ENCODE results near the gene PPME1.
A peak's percentile ranks its signal among the peaks of the same experiment; 100 is the strongest.

PPME1 gene

DNA sequence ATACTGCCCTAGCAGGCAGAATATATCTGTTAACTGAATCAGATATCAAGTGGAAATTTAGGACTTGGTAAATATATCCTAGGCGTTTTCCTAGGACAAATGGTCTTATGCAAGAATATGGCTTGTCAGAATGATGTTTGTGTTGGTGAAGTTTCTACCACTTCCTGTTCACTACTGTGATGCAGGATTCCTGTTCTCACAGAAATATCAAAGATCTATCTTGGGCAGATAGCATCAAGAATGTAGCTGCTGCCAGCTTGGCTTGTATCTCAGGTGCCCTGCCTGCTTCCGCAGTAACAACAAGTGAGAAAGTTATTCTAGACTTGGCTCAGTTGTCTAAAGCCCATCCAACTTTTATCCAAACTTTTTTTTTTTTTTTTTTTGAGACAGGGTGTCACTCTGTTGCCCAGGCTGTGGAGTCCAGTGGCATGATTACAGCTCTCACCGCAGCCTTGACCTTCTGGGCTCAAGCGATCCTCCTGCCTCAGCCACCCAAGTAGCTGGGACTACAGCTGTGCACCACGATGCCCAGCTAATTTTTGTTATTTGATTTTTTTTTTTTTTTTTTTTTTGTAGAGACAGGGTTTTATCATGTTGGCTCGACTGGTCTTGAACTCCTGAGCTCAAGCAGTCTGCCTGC is 61.3 kb downstream of the PPME1 start:
- DNase-seq: no peak

DNA sequence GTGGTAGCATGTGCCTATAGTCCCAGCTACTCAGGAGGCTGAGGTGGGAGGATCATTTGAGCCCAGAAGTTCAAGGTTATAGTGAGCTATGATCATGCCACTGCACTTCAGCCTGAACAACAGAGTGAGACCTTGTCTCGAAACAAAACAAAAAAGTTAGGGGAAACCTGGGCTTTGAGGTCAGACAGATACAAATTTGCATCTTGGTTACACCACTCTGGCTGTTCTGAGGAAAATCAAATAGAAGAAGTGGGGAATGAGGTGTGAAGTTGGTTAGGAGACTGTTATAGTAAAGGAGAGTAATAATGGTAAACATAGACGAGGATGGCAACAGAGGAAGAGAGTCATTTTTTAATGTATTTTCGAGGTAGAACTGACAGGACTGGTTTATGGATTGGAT is 62.6 kb downstream of the PPME1 start:
- DNase-seq: no peak

DNA sequence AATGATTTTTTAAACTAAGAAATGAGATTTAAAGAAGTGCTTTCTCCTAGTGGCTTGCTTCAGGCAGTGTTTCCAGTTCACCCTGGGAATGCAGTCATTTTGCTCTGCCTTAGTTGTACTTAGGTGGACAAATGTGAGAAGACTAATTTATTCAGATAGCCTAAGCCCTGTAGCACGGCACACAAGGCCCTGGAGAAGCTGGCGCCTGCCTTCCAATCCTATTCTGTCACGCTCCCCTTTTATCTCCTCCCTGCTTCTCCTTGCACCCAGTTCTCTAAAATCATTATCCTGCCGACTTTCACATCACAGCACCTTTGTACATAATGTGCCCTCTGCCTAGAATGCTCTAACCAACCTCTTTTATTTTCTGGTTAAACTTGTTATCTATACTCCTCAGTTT is 64.0 kb downstream of the PPME1 start:
- DNase-seq: no peak

DNA sequence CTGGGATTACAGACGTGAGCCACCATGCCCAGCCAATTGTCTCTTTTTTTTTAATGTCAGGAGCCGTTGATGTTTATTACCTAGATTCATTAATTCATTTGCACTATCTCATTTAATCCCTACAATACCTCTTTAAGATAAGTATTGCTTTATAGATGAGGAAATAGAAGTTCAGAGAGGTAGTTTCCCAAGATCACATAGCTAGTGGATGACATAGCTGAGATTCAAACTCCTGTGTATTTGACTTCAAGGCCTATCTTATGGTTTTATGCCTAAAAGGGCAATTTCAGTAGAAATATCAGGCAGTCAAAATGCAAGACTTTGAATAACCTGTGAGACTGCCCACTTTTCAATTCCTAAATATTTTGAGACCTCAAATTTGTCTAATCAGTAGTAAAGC is 66.5 kb downstream of the PPME1 start:
- no peak for DNase-seq

DNA sequence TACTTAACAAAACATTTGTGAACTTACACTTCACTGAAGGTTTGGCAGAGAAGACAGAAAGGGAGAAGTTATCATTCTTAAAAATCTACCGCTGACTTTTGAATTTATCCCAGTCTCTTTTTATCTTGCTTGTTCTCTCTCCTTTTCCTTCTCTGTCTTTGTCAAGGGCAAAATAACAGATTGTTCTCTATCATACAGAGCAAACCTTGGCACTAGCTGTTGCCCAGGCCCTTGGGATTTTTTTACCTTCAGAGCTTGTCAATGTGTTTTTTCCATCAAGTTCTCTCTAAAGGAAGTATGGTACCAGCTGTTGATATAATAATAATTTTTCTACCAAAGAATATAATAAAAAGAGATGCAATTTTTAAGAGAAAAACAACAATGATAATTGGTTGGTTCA is 67.2 kb downstream of the PPME1 start:
- DNase-seq: no peak

DNA sequence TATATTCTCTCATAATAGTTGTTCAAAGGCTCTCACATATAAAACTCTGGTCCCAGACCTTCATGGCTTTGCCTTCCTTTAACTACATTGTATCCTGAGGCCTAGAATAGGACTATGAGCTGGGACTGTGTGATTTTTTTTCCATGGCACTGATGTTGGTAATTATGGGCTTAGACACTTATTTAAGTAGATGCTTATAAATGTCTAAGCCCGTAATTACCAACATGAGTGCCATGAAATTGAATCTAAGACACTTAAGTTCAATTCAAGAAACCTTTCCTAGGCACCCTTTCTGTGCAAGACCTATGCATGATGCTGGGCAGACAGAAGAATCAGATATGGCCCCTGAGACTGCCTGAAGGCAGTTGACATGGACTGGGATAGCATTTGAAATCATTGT is 77.4 kb downstream of the PPME1 start:
- no peak for DNase-seq

DNA sequence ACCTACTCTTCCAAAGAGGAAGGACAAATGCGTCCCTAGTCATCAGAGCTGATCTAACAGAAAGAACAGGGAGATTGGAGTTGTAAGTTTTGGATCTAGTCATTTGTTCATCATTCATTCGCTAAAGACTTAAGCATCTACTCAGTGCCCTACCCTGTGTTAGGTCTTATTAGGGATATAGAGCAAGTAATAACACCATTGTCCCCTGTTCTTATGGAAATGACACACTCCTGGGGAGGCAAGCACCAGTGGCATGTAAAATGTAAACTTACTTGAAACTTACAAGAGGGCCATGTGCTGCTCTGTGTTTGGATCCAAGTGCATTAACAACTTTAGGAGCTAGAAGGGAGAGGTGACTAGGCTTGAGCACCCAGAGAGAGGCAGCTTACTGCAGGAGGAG is 78.4 kb downstream of the PPME1 start:
- no peak for DNase-seq

DNA sequence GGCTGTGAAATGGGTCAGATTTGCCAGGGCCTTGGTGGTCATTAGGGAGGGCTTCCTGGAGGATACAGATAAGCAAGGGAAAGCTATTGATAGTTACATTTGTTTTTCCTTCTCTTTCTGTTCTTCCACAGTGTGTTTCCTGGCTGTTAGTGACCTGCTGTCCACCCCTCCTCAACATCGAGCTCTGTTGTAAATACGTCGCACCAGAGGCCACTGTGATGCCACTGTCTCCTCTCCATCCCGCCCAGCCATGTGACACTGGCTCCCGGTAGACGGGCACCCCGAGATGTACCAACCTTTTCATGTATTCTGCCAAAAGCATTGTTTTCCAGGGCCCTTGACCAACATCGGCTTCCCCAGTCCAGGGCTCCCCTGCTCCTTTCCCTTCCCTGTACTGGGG is 82.3 kb downstream of the PPME1 start:
- no peak for DNase-seq

DNA sequence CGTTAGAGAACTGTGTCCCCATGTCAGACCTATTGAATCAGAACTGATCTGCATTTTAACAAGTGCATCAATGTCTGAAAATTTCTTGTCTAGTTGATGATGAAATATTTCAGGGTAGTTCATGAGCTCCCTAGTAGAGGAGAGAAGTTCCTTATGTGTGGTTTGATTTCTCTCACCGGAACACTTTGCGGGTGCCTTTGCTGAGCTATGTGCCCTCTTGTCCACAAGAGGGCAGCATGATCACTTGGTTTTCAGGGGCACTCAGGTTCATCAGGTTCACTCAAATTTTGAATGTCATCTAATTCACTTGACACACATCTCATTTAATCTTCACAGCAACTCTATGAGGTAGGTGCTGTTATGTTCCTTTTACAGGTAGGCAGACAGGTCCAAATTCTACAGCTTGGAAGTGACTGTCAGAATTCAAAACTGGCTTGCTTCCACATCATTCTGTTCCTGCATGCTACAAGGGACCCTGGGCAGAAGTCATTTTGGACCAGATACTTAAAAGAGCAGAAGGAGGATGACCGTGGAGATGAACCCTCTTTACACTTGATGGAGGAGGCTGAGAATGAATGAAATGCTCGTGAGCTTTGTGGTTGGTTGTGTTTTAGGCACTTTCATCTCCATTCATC is 84.8 kb downstream of the PPME1 start:
- DNase-seq: peak; percentile 41 to 44

DNA sequence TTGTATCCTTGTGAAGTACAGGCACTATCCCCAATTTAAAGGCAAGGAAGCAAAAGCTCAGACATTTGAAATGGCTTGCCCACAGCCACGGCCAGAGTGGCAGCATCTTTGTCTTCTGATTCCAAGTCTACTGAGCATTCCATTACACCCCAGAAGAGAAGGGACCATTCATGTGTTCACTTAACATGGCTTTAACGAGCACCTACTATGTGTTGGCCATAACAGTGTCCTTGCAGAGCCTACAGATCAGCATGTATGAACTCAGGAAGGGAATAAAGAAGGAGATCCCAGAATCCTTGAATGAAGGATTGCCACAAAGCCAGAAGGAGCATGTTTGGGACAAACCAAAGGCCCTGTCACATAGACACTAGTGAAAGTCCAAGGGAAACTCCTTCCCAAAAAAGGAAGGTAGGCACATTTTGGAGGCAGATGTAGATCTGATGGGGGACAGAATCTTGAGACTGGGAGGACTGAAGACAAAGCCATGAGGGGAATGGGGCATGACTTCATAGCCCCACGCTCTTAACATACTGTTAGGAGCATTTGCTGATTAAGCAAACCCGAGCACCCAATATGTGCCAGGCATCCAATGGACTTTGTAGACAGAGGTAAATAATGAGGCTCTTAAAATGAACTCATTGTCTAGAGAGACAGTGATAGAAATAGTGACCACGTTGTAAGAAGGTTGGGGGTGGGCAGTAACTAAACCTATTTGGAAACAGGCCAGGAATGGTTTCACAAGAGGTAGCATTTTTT is 85.5 kb downstream of the PPME1 start:
- DNase-seq: no peak

DNA sequence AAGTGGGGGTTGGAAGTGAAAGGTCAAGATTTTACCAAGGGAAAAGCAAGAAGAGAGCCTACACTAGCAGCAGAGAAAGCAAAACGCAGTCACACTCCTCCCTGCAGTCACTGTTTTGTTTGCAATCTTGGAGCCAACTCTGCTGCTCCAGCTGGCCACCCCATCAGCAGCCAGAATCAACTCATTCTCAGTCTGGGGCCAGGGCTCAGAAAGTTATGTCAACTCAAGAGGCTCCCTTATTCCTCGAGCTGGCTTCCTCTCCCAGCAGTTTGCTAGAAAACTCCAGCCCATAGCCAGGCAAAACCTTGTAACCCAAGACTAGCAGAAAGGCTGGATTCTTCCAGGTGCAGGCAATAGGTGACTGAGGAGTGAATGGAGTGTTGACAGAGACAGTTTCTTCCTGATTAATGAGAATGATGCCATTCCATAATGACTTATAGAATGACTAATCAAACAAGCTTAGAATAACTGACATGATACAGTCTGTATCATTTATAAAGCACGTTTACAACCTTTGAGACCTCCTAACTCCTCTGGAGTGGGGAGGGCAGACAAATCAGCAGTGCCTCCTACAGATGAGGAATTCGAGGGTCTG is 87.0 kb downstream of the PPME1 start:
- no peak for DNase-seq

DNA sequence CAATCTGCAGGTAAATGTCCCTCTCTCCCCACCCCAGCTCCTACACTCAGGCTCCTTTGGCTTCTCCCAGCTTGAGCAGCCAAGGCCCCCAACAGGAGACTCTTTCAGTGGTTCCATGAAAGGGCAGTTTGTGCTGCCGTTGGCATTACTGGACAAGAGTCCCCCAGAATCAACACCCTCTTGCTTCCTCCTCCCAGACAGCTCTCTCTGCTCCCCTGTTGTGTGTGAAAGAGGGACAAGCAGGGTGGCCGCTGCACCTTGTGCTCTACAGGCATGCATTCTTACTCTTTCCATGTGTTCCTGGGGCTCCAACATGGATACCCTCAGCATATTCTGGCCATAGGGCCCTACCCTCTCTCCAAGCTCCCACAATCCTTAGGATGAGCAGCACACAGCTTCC is 91.6 kb downstream of the PPME1 start:
- DNase-seq: no peak

DNA sequence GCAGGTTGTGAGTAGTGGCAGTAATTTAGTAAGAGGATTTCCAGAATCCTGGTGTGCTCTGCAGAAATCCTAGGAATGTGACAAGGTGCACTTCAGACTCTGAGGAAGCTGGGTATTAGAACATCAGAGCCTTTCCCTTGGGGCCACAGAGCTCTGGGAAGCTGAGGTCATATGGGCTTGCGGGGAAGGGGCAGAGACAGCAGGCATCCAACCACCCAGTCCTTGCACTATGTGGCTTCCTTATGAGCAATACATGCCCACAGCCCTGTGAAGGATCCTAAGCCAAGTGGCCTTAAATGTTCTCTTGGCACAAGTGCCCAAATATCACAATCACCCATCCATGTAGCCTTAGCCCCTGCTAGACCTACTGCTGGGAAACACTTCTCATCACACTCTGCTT is 94.2 kb downstream of the PPME1 start:
- no peak for DNase-seq

DNA sequence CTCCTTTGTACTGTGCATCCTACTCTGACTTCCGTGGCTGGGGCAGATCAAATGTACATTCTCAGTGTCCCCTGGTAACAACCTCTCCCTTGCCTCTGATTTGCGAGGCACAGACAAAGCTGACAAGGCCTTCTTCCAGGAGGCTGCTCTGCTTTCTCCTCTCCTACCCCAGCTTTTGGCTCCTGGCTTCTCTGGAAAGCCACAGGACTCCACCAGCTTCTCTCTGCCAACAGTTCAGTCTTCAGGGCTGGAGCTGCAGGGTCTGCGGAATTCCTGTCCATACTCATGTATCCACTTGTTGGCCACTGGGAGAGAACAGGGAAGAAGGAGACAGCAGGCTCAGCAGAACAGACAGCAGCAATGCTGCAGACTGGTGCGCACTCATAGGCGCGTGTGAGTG is 95.9 kb downstream of the PPME1 start:
- no peak for DNase-seq

DNA sequence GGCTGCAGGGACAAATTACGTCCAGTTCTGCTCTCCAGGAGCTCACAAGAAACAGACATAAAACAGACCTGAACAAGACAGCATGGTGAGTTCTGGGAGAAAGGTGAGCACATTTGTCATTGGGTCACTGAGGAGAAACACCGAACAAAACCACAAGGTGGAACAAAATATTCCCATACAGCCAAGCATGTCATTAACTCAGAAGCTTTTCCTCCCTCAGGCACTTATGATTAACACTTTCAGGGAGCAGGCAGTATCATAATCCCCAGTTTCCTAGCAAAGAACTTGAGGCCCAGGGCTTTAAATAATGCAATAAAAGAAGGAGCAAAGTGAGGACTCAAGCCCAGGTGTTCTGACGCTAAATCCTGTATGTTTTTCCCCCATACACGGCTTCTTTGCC is 97.4 kb downstream of the PPME1 start:
- no peak for DNase-seq

DNA sequence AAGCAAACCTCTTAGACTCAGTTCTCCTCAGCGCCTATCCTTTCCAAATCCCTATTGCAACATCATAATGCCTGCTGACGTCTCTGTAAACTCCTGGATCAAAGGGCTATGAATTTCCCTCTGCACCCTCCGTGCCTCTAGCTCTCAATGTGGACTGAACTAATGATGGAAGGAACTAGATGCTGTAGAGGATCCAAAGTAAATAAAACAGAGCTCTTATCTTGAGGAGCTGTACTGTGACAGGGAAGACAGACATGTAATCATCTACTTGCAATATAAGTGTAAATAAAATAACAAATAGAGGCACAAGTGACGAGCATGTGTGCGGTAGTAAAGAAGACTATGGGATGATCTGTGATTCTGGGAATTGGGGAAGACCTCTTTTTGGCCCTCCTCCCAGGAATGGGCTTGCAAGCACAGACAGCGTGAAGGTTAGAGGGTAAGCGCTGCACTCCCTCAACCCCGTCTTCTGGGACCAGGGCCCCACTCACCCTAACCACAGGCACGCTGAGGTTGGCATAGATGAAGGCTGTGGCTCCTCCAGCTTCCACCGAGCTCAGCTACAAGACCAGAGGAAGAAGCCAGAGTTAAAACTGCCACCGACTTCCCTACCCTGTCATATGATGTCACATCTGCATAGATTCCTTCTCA is 98.2 kb downstream of the PPME1 start:
- DNase-seq: no peak

DNA sequence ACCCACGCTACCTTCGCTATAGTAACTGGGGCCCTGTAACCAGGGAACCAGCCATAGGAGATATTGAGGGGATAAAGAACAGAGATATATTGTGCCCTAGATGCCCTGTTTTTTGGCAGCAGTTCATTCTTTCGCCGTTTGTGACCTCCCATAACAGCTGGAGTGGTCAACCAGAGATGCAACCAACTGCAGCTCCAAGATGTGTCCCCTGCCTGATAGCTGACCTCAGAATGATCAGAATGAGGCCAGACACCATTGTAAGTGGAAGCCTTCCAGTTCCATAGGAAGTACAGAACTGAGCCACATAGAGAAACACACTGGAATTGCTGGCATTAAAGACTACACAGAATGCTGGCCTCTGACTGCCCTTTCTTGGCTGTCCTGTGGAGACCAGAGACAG is 101.2 kb downstream of the PPME1 start:
- no peak for DNase-seq

DNA sequence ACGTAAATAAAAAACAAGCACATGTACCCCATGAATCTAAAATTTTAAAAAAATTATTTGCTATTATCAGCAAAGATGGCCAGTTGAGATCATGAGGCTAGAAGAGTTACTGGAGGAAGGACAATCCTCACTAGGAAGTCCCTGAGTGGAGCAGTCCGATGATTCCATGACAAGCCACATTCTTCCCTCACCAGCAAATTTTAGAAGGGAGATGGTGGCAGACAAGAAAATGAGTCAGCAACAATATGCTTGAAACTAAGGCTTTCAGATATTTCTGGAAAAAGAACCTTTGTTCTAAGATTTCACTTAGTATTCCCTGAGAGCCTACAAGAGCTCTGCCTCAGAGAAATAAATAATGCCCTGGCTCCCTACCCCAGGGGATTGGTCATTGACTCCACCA is 105.5 kb downstream of the PPME1 start:
- no peak for DNase-seq

DNA sequence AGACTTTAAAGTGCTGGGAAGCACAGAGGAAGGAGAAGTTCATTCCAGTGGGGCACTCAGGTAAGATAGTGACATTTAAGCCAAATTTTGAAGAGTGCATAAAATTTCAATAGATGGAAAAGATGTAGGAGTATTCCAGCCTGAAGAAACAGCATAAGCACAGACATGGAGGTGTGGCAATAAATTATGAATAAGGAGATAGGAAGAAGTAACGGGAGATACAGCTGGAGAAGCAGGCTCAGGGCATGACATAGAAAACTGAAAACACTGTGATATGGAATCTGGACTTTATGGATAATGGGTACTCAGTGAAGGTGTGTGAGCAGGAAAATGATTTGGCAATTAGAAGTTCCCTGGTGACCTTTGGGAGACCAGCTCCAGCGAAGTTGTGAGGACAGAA is 107.0 kb downstream of the PPME1 start:
- DNase-seq: no peak

DNA sequence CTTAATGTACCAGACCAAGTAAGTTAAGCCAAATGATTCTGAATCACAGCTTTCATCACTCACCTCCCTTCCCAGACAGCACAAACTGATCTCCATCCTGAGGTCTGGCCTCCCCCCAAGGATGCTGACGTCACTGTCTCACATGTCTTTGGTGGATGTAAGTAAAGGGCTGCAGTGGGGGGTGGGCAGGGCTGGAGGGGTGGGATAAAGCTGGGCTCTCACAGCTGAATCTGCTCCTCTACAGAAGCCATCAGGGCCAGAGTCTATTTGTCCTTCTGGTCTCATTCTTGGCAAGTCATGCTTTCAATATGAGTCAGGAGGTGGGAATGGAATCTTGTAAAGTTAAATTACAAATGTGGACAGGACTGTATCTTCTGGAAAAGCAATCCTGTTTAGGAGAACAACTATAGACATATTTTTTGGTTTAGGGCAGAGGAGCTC is 107.7 kb downstream of the PPME1 start:
- DNase-seq: no peak

DNA sequence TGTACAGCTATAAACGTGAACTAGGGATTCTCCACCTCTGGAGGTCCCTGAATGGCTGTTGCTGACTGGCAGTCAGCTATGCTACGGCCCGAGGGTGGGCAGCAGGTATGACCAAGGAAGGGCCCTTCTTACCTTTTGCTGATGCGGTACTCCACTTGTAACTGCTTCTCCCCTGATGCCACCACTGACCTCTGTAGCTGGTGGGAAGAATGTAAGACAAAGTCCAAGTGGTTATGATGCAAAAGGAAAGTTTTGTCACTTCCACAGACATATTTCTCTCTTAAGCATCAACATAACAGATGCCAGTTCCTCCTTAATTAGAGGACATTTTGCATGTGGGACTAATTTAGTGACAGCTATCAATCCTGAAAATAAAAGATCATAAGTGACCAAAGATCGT is 108.2 kb downstream of the PPME1 start:
- no peak for DNase-seq

DNA sequence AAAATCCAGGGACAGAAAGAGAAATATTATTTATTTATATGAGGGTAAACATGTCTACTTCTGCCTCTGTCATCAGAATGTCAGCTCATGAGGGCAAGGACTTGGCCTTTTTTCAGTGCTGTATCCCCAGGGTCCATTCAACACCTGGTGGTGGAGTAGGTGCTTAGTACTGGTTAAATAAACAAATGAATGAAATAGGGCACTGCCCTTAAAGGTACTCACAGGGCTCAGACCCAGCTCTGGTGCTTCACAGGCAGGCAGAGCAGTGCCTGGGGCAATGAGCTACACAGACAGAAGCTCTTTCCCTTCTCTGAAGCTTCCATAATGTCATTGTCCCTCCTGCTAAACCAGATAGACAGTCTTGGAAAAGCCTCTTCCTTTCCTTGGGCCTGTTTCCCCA is 109.4 kb downstream of the PPME1 start:
- DNase-seq: no peak

DNA sequence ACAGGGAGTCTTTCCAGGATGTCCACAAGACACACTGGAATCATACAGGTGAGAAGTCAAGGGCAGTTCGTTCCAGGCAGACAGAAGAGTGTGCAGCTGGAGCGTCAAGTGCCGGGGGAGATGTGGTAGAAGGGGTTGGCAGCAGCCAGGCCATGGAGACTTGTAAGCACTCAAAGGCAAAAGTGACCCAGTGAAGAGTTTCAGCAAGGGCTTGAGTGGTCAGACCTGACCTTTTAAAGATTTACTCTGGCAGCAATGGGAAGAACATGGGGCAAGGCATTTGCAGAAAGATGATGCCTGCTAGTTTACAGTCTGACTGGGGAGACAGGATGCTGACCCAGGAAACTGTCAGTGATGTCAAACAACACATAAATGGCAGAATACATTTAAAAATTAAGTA is 111.3 kb downstream of the PPME1 start:
- no peak for DNase-seq

All from stimulated activated CD4-positive, alpha-beta T cell treated with anti-CD3 and anti-CD28 coated beads, Interleukin-2, amount 100 ng/mL, for 48 hours (primary cell).